ENCODE data around the gene ETV3. TPM values are rescaled to one million over a fixed set of nuclear protein-coding genes. Genes with fewer than 3 reads are reported as not detected.

Gene ETV3
- total RNA-seq, 1 experiment from 2014 or later = 6.5 TPM

DNA sequence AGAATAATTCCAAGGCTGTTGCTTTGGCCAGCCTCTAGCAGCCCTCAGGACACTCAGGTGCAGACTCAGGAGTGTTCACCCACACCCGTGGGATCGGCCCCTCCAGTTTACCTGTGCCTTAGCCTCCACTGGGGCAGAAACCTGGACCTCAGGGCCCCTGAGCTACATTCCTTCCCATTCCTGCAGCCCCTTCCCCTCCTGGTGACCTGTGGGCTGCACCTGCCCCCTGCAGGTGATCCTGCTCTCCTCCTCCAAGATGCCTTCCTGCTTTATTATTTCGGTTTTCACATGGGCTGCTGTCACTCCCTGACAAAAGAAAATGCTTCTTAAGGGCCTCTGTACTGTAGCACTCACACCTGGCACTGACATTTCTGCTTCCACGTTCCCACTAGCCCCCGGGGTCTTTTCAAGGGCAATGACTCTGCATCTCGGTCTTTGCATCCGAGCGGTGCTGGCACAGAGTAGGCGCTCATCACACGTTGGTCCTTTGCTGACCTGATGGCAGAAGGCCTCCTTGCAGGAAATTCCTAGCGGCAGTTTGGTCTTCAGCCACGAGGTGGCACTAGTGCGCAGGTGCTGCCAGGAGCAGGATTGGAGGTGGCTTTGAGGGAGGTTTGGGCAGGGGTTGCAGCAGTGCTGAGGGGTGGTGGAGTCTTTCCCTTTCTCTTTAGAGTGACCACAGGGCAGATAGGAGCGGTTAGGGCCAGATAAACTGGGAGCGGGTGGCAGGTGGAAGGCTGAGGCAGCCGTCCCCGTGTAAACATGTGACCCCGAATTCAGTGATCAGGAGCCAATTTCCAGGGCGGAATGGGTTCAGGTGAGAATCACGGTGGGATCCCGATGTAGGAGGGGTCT is 25.3 kb upstream of the ETV3 start:
- DNase-seq (ENCODE audit: low spot score) = peak; percentile 74
- in situ Hi-C loops (cut with HindIII; ENCODE audit: low sequenced_read_pairs) = no loop called here

DNA sequence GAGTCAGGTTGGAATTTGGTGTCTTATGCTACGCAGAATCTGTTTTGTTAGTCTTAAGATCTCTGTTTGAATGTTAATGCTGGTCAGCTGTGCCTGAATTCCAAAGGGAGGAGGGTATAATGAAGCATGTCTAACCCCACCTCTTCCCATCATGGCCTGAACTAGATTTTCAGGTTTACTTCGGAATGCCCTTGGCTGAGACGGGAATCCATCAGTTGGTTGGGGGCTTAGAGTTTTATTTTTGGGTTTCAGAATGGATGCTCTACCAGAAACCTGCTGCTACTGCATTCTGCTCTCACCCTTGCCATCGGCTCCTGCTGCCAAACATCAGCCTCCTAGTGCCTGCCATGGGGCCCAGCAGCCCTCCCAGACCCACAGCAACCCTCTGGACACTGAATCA is 24.1 kb upstream of the ETV3 start:
- in situ Hi-C loops (cut with HindIII; ENCODE audit: low sequenced_read_pairs) = no loop called here
- DNase-seq (ENCODE audit: low spot score) = no peak

DNA sequence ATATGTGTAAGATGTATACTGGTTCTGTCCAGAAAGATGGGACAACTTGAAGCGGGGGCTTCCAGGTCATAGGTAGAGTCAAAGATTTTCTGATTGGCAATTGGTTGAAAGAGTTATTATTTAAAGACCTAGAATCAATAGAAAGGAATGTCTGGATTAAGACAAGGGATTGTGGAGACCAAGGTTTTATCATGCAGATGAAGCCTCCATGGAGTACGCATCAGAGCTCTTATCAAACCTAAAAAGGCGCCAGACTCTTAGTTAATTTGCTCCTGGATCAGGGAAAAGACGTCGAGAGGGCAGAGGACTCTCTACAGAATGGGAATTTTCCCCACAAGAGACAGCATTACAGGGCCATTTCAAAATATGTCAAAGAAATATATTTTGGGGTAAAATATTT is 23.7 kb upstream of the ETV3 start:
- no peak for DNase-seq (ENCODE audit: low spot score)
- in situ Hi-C loops (cut with HindIII; ENCODE audit: low sequenced_read_pairs) = no loop called here

DNA sequence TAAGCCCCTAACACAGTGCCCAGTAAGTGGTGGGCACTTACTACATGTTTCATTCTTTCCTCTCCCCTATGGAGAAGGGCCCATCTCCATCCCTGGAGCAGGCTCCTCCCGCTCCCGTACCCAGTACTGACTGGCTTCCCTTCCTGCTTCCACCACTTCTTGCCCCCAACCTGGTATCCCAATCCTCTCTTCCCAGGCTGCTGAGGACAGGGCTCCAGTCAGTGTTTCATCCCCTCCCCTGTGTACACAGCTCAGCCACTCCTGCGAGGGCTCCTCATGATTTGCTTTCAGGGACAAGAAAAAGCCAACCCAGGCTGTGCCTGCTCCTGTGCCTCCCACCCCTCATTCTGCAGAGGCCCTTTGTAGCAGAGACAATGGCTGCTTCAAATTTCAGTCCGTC is 20.8 kb upstream of the ETV3 start:
- DNase-seq (ENCODE audit: low spot score) = no peak
- in situ Hi-C loops (cut with HindIII; ENCODE audit: low sequenced_read_pairs) = no loop called here

DNA sequence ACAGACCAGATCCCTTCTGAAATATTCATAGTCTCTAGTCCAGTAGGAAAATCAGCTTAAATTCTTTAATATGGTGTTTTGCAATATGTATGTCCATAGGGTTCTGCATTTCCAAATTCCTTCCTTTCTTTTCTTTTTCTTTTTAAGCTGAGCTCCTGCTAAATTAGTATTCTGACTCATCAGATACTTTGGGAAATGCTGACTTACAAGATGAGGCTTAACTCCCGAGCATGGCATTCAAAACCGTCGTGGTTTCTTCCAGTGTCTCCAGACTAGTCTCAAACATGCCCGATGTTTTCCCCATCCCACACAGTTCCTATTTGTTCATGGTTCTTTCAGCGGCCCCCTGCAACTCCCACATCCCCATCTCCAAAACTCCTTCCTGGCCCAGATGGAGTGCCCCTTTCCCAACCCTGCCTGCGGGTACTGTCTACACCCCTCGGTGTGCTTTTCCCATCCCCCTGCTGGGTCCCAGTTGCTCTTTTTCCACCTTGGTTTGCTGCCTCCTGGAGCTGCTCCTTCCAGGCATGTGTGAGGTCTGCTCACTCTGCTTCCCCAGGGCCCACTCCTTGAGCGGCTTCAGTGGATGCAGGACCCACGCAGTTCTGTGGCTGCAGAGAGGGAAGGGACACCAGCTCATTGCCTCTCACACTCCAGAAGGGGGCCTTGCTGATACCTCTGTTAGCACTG is 19.5 kb upstream of the ETV3 start:
- in situ Hi-C loops (cut with HindIII; ENCODE audit: low sequenced_read_pairs) = no loop called here
- DNase-seq (ENCODE audit: low spot score) = no peak

DNA sequence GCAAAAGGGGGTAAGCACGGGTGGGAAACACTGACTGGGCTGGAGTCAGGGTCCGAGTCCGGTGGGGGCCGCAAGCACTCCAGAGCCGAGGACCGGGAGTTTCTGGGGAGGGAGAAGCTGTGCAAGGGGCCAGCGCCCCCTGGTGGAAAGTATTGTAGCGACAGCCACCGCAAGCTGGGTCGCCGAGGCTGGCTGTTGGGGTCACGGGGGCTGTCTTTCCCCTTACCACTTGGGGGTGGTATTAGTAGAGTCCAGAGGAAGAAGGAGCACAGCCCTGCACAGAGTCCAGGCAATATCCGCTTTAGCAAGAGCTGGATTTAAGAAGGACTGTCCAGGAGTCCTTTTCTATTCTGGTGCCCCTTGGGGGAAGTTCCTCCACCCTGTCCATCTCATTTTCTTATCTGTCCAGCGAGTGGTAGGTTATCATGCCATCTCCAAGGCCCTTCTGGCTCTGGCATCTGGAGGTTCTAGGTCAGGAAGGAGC is 17.9 kb upstream of the ETV3 start:
- in situ Hi-C loops (cut with HindIII; ENCODE audit: low sequenced_read_pairs) = no loop called here

DNA sequence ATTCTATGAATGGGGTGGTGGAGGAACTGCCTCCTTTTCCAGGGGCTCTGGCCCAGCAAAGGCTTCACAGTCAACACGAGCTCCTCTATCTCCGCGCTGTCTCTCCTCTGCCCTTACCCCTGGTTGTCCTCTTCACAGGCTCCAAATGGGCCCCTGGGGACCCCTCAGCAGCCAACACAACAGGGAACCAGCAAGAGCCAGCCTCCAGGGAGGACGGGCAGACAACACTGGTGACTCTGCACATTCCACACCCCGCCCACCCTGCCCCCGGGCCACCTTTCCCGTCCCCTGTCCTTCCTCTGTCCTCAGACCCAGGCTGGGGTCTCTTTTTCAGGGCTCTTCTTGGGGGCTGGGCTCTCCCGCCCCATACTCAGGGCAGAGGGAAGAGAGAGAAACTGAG is 17.5 kb upstream of the ETV3 start:
- in situ Hi-C loops (cut with HindIII; ENCODE audit: low sequenced_read_pairs) = no loop called here
- no peak for DNase-seq (ENCODE audit: low spot score)

More for the DNA sequence above, 17.9 kb upstream of the ETV3 start:
- DNase-seq (ENCODE audit: low spot score) = peak; percentile 63

DNA sequence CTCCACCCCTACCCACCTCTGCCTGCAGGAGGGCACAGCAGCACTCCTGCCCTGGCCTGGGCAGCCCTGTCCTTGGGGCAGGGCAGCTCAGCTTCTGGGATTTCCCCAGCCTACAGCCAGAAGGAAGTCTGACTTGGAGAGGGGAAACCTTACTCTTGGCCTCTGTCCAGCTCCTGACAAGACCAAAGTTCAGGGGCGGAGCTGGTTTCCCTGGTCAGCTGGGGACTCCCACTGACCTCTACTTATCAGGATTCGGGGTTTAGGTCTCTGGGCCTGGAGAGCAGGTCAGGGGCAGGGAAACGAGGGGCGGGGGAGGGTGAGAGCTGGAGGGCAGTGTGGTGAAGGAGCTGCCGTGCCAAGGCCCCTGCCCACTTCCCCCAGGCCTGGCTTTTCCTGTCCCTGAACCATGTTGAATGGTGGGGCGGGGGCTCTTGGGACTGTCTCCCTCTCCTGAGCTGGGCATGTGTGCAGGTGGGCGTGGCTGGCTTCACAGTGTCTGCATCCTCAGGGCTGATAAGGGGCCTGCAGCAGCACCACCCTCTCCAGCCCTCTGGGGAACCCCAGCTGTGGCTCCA is 16.8 kb upstream of the ETV3 start:
- DNase-seq (ENCODE audit: low spot score) = no peak
- in situ Hi-C loops (cut with HindIII; ENCODE audit: low sequenced_read_pairs) = no loop called here

DNA sequence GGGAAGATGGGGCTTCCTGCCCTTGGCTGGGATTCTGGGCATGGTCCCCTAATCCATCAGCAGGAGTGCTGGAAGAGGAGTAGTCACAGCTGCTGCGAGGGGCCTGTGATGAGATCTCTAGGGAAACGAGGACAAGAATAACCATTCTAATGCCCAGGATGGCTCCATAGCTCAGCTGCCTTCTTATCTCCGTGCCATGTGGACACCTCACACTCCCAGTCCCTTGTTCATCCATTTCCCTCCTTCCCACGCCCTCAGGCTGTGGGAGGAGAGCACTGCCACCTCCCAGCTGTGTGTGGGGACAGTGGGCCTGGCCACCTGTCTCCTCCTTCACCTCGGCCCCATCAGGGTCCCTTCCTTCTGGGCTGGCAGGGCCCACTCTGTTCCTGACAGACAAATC is 16.1 kb upstream of the ETV3 start:
- in situ Hi-C loops (cut with HindIII; ENCODE audit: low sequenced_read_pairs) = no loop called here
- no peak for DNase-seq (ENCODE audit: low spot score)

DNA sequence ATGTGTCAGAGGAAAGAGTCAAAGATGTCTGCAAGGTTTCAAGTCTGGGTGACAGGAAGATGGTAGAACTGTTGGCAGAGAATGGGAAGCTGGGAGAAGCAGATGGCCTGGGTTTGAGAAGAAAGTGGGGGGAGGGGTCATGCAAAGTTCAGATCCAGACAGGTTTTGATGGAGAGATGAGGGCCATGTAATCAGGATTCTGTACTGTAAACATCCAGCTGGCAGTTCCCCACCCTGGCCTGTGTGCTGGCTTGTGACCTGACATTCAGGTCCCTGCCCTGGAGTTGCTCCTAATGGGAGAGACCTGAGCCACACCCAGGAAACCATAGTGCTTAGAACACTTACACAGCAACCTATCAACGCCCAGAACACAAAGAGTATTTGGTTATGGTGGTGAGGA is 15.6 kb upstream of the ETV3 start:
- in situ Hi-C loops (cut with HindIII; ENCODE audit: low sequenced_read_pairs) = no loop called here
- DNase-seq (ENCODE audit: low spot score) = no peak

DNA sequence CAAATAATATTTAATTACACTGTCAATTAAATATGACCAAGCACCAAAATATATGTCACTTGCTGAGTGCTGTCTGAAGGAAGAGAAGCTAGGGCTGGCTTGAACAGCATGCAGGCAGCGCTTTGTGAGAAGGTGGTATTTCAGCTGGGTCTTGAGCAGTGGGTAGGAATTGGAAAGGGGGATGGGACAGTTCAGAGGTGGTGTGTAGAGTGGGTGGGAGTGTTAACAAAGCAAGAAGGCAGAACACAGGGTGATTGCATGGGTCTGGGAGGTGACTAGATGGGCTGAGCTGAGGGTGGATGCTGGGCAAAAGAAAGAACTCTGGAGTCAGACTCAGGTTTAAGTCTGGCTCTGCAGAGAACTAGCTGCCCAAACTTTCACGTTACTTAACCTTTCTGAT is 14.3 kb upstream of the ETV3 start:
- no peak for DNase-seq (ENCODE audit: low spot score)
- in situ Hi-C loops (cut with HindIII; ENCODE audit: low sequenced_read_pairs) = no loop called here

DNA sequence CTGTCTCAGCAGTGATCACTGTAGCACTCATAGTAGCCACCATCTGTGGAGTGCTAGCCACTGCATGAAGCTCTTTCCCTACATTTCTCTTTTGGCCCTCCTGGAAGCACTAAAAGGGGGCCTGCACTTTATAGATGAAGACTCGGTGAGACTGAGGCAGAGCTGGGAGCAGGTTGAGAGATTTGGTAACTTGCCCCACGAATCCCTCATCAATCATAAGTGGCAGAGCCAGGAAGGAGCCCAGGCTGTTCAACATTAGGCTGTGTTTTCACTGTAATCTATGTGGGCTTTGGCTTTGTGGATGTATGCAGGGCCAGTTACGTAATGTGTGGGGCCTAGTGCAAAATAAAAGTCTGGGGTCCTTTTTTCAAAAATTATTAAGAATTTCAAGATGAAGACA is 13.3 kb upstream of the ETV3 start:
- no peak for DNase-seq (ENCODE audit: low spot score)
- in situ Hi-C loops (cut with HindIII; ENCODE audit: low sequenced_read_pairs) = no loop called here

DNA sequence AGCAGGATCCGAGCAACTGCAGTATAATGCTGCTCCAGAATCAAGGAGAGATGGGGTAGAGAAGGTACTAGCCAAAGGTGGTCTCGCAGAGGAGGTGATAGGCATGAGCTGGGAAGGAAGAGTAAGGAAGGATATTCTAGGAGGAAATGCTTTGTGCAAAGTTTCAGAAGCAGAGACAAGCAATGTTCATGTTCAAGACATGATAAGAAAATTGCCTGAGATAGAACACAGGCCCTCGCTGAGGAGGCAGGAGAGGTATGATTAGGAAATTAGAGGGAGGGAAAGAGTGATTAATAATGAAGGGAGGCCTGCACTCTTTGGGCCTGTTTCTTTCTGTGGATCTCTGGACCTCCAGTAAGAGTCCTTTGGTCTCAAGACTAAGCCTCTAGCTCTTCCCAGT is 12.9 kb upstream of the ETV3 start:
- in situ Hi-C loops (cut with HindIII; ENCODE audit: low sequenced_read_pairs) = no loop called here
- no peak for DNase-seq (ENCODE audit: low spot score)

DNA sequence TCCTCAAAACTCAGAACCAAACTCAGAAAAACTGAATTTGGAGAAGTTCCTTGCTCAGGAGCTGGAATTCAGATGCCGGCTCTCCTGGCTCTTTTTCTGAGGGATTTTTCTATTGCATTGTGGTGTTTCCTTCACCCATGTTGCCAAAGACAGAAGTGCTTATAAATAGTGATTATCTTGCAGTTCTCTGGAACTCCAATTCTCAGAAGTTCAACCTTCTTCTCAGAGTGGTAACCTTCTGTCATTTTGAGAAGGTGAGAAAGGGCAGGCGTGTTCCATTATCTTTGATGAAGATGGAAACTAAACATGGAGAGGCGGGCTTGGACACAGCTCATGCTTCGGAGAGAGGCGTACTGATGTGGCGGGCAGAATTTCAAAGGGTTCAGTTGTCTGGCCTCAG is 12.4 kb upstream of the ETV3 start:
- in situ Hi-C loops (cut with HindIII; ENCODE audit: low sequenced_read_pairs) = no loop called here
- DNase-seq (ENCODE audit: low spot score) = no peak

DNA sequence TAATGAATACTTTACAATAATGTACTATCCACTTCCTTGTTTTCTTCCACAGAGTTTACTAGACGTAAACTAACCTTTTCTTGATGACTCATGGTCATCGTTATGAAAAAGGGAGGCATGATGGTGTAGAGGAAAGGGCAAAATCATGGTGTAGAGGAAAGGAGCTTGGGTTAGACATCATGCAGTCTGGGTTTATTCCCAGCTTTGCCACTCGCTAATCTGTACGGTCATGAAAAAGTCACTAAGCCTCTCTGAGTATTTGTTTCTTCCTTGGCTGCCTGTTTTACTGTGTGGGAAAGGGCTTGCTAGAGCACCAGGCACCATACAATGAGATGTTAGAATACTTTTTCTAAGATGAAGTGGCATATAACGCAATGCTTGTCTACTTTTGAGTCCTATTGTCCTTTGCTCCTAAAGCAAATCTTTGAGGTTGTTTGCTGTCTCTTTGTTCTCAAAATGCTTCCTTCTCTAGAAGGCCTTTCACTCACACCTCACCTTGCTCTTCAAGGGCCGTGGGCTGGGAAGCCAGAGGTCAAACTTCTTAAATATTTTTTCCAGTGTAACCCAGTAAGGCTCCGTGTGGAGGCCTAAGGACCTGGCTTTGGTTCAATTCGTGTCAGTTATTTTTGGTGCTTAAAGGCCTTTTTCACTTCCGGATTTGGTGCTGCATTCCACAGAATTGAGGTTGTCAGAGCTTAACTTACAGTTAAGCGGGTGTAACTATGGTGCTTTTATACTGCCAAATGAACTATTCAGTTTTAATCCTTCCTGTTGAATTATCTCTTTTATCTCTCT is 9.9 kb upstream of the ETV3 start:
- DNase-seq (ENCODE audit: low spot score) = no peak
- in situ Hi-C loops (cut with HindIII; ENCODE audit: low sequenced_read_pairs) = no loop called here

DNA sequence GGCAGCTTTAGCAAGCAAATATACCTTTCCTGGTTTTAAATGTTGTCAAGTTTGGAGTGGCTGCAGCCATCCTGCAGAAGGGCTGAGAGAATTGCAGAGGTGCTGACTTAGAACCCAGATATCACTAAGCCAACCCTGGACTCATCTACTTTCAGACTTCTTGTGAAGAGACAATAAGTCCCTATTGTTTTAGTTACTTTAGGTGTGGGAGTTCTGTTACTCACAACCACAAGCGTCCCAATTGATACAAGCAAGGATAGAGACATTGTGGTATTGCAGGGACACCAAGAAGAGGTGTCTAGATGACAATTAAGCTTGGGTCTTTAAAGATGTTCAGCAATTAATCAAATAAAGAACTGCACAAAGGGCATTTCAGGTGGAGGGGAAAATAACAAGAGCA is 8.8 kb upstream of the ETV3 start:
- in situ Hi-C loops (cut with HindIII; ENCODE audit: low sequenced_read_pairs) = no loop called here
- no peak for DNase-seq (ENCODE audit: low spot score)

DNA sequence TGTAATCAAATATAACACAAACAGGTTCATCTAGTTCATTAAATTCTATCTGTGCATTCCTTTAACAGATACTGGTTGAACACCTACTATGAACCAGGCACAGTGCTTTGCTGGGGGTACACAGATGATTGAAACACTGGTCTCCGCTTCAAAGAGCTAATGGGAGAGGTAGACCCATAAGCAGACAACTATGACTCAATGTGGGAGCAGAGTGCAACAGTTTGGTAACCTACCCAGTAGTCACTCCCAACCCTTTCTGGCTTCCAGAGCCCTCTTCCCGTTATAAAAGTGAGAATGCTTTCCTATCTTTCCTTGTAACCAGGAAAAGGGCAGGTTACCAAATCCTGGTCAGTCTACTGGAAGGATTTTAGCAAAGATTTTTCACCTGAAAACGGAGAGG is 8.0 kb upstream of the ETV3 start:
- in situ Hi-C loops (cut with HindIII; ENCODE audit: low sequenced_read_pairs) = no loop called here
- no peak for DNase-seq (ENCODE audit: low spot score)

DNA sequence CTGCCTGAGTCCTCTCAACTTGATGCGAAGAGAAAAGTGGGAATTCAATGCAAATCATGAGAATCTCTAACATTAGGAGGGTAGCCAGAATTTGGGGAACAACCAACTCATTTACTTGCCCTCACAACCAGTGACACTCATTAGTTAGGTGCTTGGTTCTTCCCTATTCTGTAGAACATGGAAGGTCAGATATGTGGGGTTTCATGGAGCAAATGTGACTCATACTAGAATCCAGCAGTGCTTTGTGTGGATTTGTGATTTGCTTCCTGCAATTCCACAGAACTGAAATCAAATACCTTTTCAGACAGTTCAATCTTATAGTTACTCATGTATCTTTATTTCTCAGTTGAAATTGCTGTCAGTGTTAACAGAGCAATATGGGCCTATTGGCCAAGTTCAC is 6.9 kb upstream of the ETV3 start:
- in situ Hi-C loops (cut with HindIII; ENCODE audit: low sequenced_read_pairs) = no loop called here
- DNase-seq (ENCODE audit: low spot score) = no peak

DNA sequence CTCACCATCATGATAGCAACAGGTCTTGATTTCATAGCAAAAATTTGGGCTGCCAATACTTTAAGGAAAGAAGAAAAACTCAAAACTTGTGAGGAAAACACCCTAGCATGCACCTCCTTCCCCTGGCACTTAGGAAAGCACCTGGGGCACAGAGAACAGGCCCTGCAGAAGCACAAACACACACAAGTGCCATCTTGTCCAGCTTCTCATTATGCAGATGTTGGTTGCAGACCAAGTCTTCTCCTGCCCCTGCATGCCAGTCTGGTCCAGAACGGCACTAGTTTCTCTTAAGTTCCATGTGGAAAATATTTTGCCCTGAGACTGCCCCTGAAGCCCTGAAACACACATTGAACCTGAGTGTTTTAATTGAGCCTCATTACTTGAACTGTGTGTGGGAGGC is 6.3 kb upstream of the ETV3 start:
- DNase-seq (ENCODE audit: low spot score) = no peak
- in situ Hi-C loops (cut with HindIII; ENCODE audit: low sequenced_read_pairs) = no loop called here

All from G401 (cell line).